GM21515 (cell line): ENCODE data around the gene GOLGA6A.
"Not testable (repeated sequence)": the region's sequence is repeated elsewhere in the genome, so short reads cannot be mapped to it uniquely, and the experiment has no call there.

Experiments used
- ATAC-seq: cut with Tn5 transposase; IDR thresholded peaks from one replicate; pipeline ENCODE4 v1.9.1; 2021; ENCODE audit not compliant: unreplicated experiment

The GOLGA6A gene, protein sequence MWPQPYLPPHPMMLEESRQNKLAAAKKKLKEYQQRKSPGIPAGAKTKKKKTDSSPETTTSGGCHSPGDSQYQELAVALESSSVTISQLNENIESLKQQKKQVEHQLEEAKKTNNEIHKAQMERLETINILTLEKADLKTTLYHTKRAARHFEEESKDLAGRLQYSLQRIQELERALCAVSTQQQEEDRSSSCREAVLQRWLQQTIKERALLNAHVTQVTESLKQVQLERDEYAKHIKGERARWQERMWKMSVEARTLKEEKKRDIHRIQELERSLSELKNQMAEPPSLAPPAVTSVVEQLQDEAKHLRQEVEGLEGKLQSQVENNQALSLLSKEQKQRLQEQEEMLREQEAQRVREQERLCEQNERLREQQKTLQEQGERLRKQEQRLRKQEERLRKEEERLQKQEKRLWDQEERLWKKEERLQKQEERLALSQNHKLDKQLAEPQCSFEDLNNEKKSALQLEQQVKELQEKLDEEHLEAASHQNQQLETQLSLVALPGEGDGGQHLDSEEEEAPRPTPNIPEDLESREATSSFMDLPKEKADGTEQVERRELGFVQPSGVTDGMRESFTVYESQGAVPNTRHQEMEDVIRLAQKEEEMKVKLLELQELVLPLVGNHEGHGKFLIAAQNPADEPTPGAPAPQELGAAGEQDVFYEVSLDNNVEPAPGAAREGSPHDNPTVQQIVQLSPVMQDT

GRCh38 chr15:74082450-74082849 lies at the start of gene GOLGA6A:
Gene GOLGA6A, minus strand, starts transcription at chr15:74082550. Its CDS starts 41 bp downstream, at chr15:74082509.
- ATAC-seq: not testable (repeated sequence)

DNA sequence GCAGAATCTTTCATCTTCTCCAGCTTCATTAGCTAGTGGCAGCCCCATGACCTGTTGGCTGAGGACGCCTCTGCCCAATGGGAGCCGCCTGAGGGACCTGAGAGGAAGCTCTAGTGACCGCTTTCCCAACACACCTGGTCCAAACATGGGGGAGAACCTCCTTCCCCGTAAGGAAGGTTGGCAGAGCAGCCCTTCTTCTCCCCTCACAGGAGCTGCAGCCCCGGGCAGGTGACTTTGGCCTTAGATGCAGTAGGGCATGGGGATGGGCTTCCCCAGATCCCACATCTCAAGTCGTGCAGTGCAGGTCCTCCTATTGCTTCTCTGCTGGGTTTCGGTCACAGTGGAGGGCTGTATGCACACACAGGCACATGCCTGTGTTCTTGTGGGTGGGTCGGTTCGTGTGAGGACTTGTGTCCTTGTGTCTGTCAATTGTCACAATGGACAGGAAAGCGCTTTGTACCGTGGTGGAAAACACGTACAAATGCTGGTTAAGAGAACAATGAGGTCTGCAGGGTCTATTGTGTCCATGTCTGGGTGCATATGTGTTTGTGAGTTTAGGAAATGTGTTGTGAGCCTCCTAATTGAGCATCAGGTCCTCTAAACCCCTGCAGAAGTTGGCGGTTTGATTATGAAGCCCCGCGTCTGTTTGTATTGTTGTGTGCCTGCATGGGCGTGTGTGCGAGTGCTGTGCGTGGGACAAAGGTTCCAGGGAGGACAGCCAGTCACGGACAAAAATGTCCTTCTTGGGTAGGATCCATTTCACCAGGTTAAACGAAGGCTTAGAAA lies 49.5 kb upstream of the GOLGA6A start:
- no peak for ATAC-seq

DNA sequence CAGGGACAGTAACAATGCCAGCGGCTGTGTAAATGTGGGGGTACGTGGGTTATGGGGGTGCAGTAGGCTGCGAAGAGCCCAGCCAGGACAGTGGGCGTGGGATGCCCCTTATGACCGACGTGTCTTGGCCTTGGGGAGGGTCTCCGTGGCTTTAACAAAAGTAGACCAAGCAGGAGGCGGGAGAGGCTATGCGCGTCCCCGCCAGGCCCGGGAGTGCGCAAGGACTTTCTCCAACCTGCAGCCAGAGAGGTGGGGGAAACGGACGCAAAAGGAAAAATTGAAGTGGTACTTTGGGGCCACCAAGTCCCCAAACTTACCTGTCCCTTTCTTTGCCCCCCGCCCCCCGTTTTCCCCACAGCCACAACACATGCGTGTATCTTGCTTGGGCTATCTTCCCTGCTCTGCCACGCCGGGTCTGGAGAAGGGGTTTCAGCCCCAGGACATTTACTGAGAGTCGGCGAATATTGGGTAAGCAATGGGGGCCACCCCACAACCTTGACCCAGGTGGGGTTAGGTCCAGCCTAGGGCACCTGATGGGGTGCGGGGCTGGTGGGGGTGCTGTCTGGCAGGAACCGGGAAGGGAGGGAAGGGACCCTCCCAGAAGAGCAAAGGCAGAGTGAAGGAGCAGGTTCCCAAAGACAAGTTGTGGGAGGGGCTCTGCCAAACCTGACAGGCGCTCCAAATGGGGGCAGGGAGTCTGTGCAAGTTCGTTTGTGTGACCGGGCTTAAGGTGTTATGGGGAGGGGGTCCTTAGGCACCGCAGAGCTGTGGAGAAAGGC lies 48.7 kb upstream of the GOLGA6A start:
- ATAC-seq: no peak

DNA sequence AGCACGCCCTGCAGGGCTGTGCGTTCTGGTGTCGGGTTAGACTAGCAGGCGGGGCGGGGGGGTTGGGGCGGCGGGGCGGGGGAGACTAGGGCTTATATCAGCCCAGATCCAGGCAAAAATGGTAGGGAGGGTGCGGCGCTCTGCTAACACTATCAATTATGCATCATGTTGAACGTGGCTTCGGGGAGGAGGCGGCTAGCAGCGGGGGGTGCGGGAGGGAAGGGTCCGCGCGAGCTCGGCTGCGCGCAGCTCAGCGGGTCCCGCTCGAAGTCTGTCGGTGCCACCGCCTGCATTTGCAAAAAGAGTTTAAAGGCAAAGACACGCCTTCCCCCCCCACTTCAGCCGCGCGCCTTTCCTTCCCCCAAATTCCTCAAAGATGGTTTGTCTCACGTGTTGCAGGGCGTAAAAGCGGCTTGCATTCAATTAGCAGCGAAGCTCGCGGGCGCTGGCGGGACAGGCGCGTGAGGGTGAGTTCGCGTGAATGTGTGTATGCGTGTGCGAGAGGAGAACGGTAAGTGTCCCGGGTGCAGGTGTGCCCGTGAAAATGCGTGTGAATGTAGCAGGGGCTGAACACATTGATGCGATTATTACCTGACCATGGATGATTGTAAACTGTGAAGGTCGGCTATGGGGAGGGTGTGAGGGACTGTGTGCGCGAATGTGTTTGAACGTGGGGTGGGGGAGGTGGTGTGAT lies 48.0 kb upstream of the GOLGA6A start, which contains the start of gene ISLR2:
Gene ISLR2, plus strand, starts transcription at position 432 of the 694 bp plus-strand sequence. CDS start 2,169 bp downstream, outside the sequence.
- no peak for ATAC-seq

DNA sequence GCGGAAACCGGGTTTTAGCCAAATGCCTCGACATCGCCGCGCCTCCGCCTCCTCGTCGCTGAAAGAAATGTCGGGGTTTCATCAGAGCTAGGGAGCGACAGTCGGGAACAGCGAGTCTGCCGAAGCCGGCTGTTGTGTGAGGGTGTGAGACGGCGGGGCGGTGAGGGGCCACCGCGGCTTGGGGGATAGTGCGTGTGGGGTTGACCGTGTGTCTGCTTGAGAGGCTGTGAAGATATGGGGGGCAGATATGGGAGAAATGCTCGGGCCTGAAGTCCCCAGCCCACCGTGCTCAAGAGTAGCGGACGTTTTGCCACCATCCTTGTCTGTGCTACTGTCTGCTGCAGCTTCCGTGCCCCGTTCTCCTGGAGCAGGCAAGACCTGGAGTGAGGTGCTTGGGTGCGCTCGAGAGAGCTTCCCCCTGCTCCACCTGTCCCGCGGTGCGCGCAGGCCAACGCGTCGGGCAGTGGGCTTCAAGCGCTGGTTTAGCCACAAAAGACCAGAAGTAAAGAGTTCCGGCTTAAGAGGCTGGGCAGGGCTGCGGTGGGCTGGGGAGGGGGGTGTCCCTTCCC lies 47.3 kb upstream of the GOLGA6A start:
- no peak for ATAC-seq

DNA sequence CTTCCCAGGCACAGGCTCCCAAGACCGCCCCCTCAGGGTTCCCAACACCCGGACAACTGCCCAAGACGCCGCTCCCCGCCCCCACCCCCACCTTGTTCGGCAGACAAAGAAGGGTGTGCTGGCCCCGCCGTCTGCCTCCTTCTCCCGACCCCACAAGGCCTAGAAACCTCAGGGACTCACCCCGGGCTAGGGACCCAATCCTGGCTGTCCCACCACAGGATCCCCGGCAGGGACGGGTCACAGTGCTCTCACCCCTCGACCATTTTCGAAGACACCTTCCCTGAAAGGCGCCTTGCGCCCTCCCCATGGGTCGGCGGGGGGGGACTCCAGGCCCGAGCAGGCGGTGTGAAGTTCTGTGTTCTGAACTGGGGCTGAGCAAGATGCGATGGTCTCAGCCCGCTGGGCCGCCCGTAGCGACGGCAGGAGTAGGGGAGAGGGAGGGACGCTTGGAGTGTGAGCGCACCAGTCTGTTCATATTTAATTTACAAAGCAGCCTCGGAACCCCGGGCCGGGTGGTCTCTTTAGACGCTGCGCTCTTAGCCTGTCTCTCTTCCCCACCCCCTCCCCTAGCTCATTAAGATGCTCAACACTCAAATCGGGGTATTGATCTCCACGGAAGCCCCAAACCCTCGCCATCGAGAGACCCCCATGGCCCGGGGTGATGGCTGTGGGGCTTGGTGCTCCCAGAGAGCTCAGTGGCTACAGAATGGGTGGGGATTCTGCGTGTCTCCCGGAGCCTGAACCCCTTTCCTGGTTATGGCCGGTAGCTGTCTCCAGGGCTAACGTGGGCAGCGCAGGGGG lies 46.6 kb upstream of the GOLGA6A start:
- no peak for ATAC-seq

- ATAC-seq: no peak
Observed at GRCh38 chr15:74127954-74128784, 45.8 kb upstream of the GOLGA6A start.

DNA sequence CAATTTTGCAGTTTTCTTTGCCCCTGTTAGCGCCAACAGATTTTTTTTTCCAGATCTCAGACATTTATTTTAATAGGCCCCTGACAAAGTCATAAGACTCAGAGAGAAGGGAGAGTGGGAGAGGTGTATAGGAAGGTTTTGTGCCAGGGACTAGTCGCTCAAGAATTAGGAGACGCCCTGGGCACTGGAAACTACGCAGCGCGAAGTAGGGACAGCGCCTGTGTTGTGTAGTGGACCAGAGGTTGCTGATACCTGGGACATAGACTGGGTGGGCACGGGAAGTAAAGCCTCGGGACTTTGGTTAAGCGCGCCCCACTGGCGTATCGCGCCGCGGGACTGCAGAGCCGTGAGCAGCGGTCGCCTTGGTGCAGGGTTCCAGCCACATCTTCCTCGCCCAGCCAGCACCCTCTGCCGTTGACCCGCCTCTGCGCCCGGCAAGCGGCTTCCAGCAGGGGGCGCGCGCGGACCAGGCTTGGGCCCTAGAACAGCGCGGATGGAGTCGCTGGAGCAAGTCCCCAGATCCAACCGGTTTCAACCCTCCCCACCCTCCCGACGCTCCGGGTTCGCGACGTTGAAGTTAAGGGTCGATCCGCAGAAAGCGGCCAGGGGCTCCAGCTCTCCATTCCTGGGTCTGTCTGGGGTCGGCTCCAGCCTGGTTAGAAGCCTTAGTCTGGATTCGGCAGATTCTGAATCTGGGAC lies 45.1 kb upstream of the GOLGA6A start:
- no peak for ATAC-seq

GRCh38 chr15:74124759-74125158 lies 42.4 kb upstream of the GOLGA6A start:
- ATAC-seq: no peak

DNA sequence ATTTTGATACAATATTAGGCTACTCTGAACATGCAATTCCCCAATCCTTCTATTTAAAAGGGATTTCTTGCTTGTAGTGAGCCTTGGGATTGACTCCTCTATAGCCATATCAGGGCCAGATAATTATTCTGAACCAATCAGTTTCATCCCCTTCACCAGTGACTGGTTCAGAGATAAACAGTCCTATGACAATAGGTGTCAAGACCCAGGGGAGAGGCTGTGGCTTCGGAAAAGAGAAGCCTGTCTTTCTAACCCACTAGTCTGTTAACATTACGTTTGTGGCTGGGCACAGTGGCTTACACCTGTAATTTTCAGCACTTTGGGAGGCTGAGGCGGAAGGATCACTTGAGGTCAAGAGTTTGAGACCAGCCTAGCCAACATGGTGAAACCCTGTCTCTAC lies 41.8 kb upstream of the GOLGA6A start:
- no peak for ATAC-seq

DNA sequence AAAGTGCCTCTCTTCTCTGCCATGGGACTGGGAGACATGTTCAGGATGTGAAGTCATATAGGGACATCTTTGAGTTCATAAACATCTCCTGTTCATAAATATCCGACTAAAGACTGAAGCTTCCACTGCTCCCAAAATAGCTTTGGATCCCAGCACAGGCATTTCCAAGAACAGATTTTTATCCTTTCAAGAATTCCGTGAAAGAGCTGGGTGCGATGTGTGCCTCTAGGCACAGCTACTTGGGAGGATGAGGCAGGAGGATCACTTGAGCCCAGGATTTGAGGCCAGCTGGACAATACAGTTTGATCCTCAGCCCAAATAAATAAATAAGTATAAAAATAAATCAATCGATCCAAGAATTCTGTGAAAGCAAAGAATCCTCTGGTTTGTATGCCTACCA lies 41.3 kb upstream of the GOLGA6A start:
- no peak for ATAC-seq

DNA sequence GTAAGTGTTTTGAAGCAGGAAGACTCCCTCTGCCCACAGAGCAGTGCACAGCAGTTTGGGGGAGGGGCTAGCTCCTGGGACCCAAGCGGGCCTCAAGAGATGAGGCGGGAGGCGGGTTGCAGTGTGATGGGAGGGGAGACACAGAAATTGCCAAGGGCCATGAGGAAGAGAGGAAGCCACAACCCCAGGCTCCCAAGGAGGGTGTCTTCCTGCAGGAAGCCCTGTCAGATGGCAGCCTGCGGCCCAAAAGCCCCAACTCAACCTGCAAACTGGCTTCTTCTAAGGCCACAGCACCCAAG lies 40.7 kb upstream of the GOLGA6A start:
- no peak for ATAC-seq

DNA sequence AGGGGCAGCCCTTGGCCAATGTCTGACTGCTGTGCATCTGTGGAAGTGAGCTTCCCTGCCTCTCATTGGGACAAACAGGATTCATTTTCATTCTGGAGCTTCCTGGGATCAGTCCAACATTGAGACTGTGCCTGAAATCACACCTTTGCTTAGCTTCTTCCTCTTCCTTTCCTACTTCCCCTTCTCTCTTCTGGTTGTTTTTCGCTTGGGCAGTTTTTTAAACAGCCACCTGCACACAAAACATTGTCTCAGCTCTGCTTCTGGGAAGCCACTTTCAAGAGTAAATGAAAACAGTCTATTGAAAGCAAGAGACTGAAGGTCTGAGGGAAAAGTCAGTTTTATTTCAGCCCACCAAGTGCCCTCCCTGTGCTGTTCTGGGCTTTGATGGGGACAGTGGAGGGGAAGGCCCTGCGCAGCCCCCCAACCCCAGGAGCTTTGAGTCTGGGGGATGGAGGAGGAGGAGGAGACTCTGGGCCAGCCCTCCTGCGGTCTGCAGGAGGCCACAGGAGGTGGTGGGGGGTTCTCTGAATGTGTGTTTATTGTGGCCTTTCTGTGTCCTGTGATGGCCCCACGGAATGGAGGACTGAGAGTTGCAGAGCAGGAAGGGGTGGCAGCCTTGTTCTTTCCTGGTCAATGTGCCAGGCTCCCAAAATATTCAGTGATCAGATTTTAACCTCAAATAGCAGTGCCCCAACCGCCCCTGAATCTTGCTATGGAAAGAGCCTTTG lies 40.2 kb upstream of the GOLGA6A start:
- ATAC-seq: no peak

DNA sequence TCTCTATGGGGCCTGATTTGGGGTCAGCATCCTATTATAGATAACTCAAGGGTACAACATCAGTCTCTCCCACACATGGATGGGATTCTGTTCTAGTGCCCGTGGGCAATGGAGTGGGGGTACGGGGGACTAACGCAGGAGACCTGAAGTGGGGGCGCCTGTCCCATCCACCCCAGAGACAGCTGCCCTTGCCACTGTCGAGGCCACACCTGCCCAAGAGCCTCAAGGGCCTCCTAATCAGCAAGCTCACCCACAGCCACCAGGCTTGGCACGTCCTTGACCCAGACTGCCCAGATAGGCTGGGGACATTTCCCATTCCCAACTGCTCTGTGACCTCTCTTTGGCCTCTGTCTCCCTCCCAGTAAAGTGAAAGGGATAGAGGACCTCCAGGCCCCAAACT lies 39.5 kb upstream of the GOLGA6A start:
- no peak for ATAC-seq

DNA sequence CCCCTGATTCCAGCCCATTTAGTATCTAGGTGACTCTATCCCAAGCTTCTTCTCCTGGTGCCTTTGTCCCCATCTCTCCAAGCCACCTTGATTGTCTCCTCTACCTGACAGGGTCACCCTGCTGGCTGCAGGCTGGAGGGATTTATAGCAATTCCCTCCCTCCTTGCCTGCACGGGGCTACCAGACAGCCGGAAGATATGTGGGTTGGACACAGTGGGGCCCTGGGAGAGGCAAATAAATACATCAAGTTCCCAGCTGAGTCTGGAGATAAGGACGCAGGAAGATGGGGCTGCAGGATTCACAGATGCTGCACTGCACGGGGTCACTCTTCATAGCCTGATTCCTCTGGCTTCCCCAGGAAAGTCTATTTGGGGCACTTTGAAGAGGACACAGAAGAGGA lies 38.7 kb upstream of the GOLGA6A start:
- ATAC-seq: no peak

DNA sequence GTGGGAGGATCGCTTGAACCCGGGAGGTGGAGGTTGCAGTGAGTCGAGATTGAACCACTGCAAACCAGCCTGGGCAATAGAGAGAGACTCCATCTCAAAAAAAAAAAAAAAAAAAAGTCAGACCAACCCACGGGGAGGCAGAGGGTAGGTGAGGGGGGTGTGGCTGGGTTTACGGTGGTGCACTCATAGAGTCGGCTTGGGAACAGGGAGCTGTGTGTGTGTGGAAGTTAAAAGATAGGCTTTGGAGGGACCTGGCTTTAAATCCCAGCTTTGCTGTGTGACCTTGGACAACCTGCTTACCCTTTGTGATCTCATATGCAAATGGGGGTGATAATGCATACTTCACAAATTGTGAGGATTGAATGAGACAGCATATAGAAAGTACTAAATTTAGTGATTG lies 38.1 kb upstream of the GOLGA6A start:
- no peak for ATAC-seq

DNA sequence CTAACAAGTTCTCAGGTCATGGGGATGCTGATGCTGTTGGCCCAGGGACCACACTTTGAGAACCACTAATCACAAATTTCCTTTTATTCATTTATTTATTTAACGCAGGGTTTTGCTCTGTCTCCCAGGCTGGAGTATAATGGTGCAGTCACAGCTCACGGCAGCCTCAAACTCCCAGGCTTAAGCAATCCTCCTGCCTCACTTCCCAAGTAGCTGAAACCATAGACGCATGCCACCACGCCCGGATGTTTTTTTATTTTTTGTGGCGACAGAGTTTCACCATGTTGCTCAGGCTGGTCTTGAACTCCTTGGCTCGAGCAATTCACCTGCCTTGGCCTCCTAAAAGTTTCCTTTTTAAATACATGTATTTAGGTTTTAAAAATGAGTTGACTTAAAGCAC lies 27.4 kb upstream of the GOLGA6A start:
- no peak for ATAC-seq
